Neural cell (in vitro differentiated cells): ENCODE data around the gene EHD4.

ENCODE experiments used
- EP300 ChIP-seq: fragments of 450-650 bp; conservative IDR thresholded peaks from 2 replicates; pipeline ENCODE4 v1.6.1; 2014; ENCODE audit warnings: antibody characterized with exemption, mild to moderate bottlenecking, moderate library complexity; ENCODE audit not compliant: poor library complexity, severe bottlenecking
- EZH2 ChIP-seq: fragments of 200-600, 300-800 bp; shearing (Covaris generic), sonication (generic); IDR thresholded peaks from 2 replicates; pipeline ENCODE4 v1.6.1; 2014; ENCODE audit warnings: antibody characterized with exemption, low read length, borderline replicate concordance, mild to moderate bottlenecking; ENCODE audit not compliant: insufficient read depth, poor library complexity, severe bottlenecking
- SMC3 ChIP-seq: fragments of 450-650 bp; conservative IDR thresholded peaks from 2 replicates; pipeline ENCODE4 v1.6.1; 2014; ENCODE audit warnings: antibody characterized with exemption, mild to moderate bottlenecking, moderate library complexity; ENCODE audit not compliant: poor library complexity
- TF ChIP-seq, protein P1 (sequence below): IDR thresholded peaks from 2 replicates; pipeline ENCODE4 v1.6.1; 2012; ENCODE audit warnings: borderline replicate concordance
- TF ChIP-seq, protein P2 (sequence below): fragments of 450-650 bp; IDR thresholded peaks from 2 replicates; pipeline ENCODE4 v1.5.1; 2014; ENCODE audit warnings: antibody characterized with exemption, mild to moderate bottlenecking, moderate library complexity; ENCODE audit not compliant: poor library complexity, severe bottlenecking

DNA sequence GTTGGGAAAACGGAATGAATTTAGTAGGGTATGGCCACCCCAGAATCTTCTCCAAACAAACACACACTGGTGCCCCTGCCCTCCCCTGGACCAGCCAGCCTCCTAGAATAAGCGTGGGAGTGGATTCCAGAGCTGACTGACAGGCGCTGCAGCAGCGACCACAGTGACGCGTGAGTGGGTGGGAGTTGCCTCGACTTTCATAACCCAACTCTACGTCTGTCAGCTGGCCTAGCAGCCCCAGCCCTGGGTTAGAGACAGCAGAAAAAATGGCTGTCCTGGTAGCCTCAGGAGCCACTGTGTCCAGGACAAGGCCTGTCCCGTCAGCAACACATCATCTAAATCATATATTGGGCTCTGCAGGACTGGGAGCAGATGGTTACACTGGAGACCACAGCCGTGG lies 123.7 kb downstream of the EHD4 start:
- TF ChIP-seq, protein P1, sequence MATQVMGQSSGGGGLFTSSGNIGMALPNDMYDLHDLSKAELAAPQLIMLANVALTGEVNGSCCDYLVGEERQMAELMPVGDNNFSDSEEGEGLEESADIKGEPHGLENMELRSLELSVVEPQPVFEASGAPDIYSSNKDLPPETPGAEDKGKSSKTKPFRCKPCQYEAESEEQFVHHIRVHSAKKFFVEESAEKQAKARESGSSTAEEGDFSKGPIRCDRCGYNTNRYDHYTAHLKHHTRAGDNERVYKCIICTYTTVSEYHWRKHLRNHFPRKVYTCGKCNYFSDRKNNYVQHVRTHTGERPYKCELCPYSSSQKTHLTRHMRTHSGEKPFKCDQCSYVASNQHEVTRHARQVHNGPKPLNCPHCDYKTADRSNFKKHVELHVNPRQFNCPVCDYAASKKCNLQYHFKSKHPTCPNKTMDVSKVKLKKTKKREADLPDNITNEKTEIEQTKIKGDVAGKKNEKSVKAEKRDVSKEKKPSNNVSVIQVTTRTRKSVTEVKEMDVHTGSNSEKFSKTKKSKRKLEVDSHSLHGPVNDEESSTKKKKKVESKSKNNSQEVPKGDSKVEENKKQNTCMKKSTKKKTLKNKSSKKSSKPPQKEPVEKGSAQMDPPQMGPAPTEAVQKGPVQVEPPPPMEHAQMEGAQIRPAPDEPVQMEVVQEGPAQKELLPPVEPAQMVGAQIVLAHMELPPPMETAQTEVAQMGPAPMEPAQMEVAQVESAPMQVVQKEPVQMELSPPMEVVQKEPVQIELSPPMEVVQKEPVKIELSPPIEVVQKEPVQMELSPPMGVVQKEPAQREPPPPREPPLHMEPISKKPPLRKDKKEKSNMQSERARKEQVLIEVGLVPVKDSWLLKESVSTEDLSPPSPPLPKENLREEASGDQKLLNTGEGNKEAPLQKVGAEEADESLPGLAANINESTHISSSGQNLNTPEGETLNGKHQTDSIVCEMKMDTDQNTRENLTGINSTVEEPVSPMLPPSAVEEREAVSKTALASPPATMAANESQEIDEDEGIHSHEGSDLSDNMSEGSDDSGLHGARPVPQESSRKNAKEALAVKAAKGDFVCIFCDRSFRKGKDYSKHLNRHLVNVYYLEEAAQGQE, result no peak
- no peak for TF ChIP-seq EZH2
- TF ChIP-seq, protein P2, sequence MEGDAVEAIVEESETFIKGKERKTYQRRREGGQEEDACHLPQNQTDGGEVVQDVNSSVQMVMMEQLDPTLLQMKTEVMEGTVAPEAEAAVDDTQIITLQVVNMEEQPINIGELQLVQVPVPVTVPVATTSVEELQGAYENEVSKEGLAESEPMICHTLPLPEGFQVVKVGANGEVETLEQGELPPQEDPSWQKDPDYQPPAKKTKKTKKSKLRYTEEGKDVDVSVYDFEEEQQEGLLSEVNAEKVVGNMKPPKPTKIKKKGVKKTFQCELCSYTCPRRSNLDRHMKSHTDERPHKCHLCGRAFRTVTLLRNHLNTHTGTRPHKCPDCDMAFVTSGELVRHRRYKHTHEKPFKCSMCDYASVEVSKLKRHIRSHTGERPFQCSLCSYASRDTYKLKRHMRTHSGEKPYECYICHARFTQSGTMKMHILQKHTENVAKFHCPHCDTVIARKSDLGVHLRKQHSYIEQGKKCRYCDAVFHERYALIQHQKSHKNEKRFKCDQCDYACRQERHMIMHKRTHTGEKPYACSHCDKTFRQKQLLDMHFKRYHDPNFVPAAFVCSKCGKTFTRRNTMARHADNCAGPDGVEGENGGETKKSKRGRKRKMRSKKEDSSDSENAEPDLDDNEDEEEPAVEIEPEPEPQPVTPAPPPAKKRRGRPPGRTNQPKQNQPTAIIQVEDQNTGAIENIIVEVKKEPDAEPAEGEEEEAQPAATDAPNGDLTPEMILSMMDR, result no peak
- TF ChIP-seq SMC3, result no peak
- no peak for TF ChIP-seq EP300
